GM19023 (cell line): Measurements from ENCODE around the gene AFF3.

Source experiments
- ATAC-seq: cut with Tn5 transposase; IDR thresholded peaks from one replicate; pipeline ENCODE4 v1.9.1; 2021; ENCODE audit warnings: mild to moderate bottlenecking, moderate library complexity; ENCODE audit not compliant: unreplicated experiment

AFF3 gene

DNA sequence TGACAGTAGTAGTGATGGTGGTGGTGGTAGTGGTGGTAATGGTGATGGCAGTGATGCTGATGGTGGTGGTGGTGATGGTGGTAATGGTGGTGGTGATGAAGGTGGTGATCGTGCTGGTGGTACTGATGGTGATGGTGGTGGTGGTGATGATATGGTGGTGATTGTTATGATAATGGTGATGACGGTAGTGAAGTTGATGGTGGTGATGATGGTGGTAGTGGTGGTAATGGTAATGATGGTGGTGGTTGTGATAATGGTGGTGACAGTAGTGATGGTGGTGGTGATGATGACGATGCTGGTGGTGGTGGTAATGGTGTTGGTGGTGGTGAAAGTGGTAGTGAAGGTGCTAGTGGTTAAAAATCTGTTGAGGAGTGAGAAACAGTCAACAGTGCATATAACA lies 125.6 kb downstream of the AFF3 start:
- ATAC-seq = no peak

DNA sequence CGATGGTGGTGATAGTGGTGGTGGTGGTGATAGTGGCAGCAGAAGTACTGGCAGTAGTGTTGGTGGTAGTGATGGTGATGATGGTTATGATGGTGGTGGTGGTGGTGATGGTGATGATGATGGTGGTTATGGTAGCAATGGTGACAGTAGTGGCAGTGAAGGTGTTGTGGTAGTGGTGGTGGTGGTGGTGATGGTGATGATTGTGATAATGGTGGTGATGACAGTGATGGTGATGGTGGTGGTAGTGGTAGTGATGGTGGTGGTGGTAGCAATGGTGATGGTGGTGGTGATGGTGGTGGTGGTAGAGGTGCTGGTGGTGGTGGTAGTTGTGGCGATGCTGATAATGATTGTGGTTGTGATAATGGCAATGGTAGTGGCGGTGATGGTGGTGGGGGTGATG lies 126.5 kb downstream of the AFF3 start:
- ATAC-seq = no peak

- ATAC-seq = no peak
These were observed 128.3 kb downstream of the AFF3 start for GRCh38 chr2:100013892-100014677.

GRCh38 chr2:100012561-100012960 lies 129.8 kb downstream of the AFF3 start:
- no peak for ATAC-seq

DNA sequence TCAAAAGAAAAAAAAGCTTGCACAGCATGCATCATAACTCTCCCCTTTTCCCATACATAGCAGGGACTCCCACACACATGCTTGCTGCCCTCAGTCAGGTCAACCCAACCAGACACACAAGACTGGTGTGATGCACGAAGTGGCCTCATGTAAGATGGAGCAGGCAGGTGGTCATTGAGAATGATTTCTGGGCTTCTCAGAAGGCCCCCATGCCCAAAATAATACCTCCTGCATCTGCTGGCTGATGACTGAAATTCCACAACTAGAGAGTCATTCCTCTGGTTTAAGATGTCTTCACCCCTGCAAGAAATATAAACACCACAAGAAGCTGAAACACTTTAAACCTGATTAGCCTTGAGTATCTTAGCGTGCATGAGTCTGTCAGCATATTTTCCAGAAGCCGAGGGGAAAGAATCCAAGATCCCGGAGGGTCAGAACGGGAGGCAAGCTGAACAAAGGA lies 131.1 kb downstream of the AFF3 start:
- ATAC-seq = no peak

DNA sequence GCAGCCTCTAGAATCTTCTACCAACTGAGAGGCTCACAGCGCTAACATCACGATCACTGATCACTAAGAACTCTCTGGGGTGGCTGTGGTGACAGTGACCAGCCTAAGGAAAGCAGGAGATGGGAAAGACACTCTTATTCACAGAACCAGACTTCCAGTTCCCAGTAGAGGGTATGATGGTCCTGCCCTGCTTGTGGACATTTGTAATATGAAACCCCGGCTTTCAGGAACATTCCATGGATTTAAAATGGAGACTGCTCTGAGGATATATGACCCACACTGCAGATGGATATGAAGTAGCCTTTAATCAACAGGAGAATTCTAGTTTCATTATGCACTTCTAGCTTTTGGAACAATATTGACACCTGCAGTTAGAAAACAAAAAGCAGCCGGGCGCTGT lies 131.8 kb downstream of the AFF3 start:
- no peak for ATAC-seq

GRCh38 chr2:100009743-100010142 lies 132.6 kb downstream of the AFF3 start:
- no peak for ATAC-seq

GRCh38 chr2:100008956-100009355 lies 133.4 kb downstream of the AFF3 start:
- no peak for ATAC-seq

GRCh38 chr2:100006516-100006915 lies 135.9 kb downstream of the AFF3 start:
- no peak for ATAC-seq

DNA sequence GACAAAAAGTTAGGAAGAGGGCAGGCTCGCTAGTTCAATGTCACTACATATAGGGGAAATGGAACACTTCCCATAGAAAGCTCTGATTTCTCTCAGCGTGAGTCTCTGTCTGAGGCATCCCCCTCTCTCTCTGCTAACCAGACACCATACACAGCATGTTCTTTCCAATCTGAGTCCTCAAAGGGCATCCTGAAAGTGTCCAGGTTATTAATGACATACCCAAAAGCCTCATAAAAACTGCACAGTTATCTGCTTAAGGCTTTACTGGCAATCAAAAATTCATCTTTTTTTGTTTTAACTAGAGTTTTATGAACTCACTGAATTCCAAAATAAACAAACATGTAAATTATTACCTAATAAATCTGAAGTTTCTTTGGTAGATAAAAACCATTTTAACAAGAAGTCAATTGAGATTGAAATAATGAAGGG lies 137.4 kb downstream of the AFF3 start:
- no peak for ATAC-seq

GRCh38 chr2:100004348-100004884 lies 138.0 kb downstream of the AFF3 start:
- no peak for ATAC-seq

GRCh38 chr2:100002059-100002458 lies 140.3 kb downstream of the AFF3 start:
- no peak for ATAC-seq

GRCh38 chr2:100000915-100001707 lies 141.3 kb downstream of the AFF3 start:
- no peak for ATAC-seq

GRCh38 chr2:99998651-99999320 lies 143.6 kb downstream of the AFF3 start:
- ATAC-seq = no peak

DNA sequence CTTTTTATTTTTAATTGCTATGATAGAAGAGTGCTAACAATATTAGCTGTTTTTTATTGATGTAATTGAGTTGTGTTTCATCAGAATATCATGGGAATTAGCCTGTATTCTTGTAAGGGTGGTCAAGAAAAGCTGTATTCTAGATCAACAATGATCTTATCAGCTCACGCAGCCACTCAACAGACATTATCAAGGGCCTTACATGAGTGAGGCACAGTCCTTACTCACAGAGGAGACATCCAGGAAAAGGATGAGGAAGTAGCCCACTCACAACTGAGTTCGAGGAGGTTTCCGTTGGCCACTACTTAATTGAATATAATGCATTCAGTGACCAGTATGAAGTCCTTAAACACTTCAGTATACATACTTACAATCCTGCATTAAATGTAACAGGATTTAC lies 152.5 kb downstream of the AFF3 start:
- ATAC-seq = no peak

- no peak for ATAC-seq
These were observed 153.8 kb downstream of the AFF3 start for GRCh38 chr2:99988599-99988998.

DNA sequence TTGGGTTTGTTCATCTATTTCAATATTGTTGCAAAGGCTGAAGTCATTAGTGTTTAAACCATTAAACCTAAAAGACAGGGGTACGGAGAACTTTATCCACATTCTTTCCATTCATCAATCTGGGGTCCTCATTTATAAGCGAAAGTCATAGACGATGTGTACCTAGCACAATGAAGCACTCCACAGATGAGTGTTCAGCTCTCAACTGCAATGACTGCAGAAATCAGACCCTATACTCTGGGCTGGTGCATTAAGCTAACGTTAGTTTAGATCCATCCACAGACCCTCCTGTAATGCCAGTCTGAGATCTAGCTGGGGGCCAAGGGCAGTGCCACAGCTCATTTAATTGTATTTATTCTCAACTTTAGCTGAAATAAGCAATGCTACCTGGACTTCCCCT lies 155.2 kb downstream of the AFF3 start:
- ATAC-seq = no peak

- ATAC-seq = no peak
These were observed 157.4 kb downstream of the AFF3 start for GRCh38 chr2:99984799-99985515.

GRCh38 chr2:99982744-99983143 lies 159.6 kb downstream of the AFF3 start:
- ATAC-seq = no peak

- ATAC-seq = no peak
These were observed 160.6 kb downstream of the AFF3 start for GRCh38 chr2:99981840-99982239.

DNA sequence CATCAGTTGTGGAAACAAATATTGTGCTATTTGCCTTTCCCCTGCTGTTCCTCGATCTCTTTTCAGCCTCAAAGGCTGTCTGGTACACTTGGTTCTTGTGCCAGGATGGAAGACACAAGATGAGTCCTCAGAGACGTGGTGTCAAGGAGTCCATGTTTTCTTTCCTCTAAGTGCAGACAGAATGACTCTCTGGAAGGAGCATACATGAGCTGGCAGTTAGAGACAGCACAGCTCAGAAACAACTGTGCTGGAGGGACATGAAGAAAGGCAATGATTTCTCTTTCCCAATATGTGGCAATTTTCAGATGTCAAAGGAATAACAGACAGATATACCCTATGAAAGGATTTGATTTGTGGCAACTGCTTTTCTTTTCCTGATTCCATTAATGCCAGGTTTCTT lies 162.2 kb downstream of the AFF3 start:
- ATAC-seq = no peak
